H1 (cell line): ENCODE data around the gene ZNF213. TPM values are rescaled to one million over a fixed set of nuclear protein-coding genes. Genes with fewer than 3 reads are reported as not detected.

ENCODE experiments used
- ASH2L ChIP-seq: fragments of 200-600, 300-600 bp; sonication (generic); IDR thresholded peaks from one replicate; pipeline ENCODE4 v1.7.1; 2017; ENCODE audit warnings: low read length
- BCL11A ChIP-seq, 2 experiments: IDR thresholded peaks; one replicate each; pipeline ENCODE4 v1.6.1; 2011; ENCODE audit warnings: low read depth in 2 of 2, low read length in 2 of 2, mild to moderate bottlenecking in 2 of 2
- CBX8 ChIP-seq: fragments of 300-800, 300-1000 bp; sonication (generic); IDR thresholded peaks from 2 replicates; pipeline ENCODE4 v1.7.1; 2016; ENCODE audit warnings: low read depth, low read length, borderline replicate concordance
- CTBP2 ChIP-seq: IDR thresholded peaks from 2 replicates; pipeline ENCODE4 v1.7.0; 2011; ENCODE audit warnings: borderline replicate concordance, mild to moderate bottlenecking, moderate library complexity, mixed read lengths, low read length; ENCODE audit not compliant: insufficient read depth, insufficient read length
- EGR1 ChIP-seq: IDR thresholded peaks from 2 replicates; pipeline ENCODE4 v1.6.1; 2011; ENCODE audit warnings: low read depth, low read length, borderline replicate concordance
- EP300 ChIP-seq, 2 experiments: IDR thresholded peaks; 1 replicate in 1 of 2; 2 replicates in 1 of 2; pipeline ENCODE4 v1.6.1; 2011 to 2012; ENCODE audit warnings: low read depth in 2 of 2, low read length in 2 of 2, mild to moderate bottlenecking in 2 of 2, borderline replicate concordance in 1 of 2, inconsistent platforms in 1 of 2, moderate library complexity in 1 of 2
- FOSL1 ChIP-seq: IDR thresholded peaks from 2 replicates; pipeline ENCODE4 v1.6.1; 2011; ENCODE audit warnings: mild to moderate bottlenecking, low read depth, low read length, moderate library complexity; ENCODE audit not compliant: insufficient read depth
- GTF2F1 ChIP-seq: IDR thresholded peaks from 2 replicates; pipeline ENCODE4 v1.6.1; 2012; ENCODE audit warnings: low read depth, low read length, improper control_type of control experiment, borderline replicate concordance
- HDAC6 ChIP-seq: IDR thresholded peaks from one replicate; pipeline ENCODE4 v1.7.1; 2012; ENCODE audit warnings: low read depth, mild to moderate bottlenecking, inconsistent platforms, low read length, moderate library complexity
- MAX ChIP-seq: IDR thresholded peaks from 2 replicates; pipeline ENCODE4 v1.6.1; 2012; ENCODE audit warnings: inconsistent platforms
- NRF1 ChIP-seq: IDR thresholded peaks from 2 replicates; pipeline ENCODE4 v1.6.1; 2011; ENCODE audit warnings: mild to moderate bottlenecking, low read depth, low read length, improper control_type of control experiment
- RBBP5 ChIP-seq: IDR thresholded peaks from 2 replicates; pipeline ENCODE4 v1.7.1; 2012; ENCODE audit warnings: low read depth, mild to moderate bottlenecking, inconsistent platforms, low read length, moderate library complexity, borderline replicate concordance
- RNF2 ChIP-seq: fragments of 200-900, 300-1000 bp; sonication (generic); IDR thresholded peaks from 2 replicates; pipeline ENCODE4 v1.7.1; 2016; ENCODE audit warnings: borderline replicate concordance, low read depth, mild to moderate bottlenecking, antibody characterized with exemption, low read length; ENCODE audit not compliant: poor library complexity, severe bottlenecking; ENCODE audit errors: missing control alignments
- SAP30 ChIP-seq: fragments of 300-600 bp; sonication (generic); IDR thresholded peaks from 2 replicates; pipeline ENCODE4 v1.7.1; 2012; ENCODE audit warnings: low read length, moderate library complexity, mild to moderate bottlenecking, inconsistent platforms; ENCODE audit not compliant: insufficient read depth, insufficient replicate concordance
- SIRT6 ChIP-seq: IDR thresholded peaks from one replicate; pipeline ENCODE4 v1.7.1; 2012; ENCODE audit warnings: low read length, inconsistent platforms
- SP1 ChIP-seq: IDR thresholded peaks from 2 replicates; pipeline ENCODE4 v1.6.1; 2011; ENCODE audit warnings: low read depth, low read length
- SRF ChIP-seq: IDR thresholded peaks from 2 replicates; pipeline ENCODE4 v1.6.1; 2011; ENCODE audit warnings: mild to moderate bottlenecking, low read depth, low read length, moderate library complexity
- SUZ12 ChIP-seq: fragments of 200-600 bp; sonication (generic); IDR thresholded peaks from 2 replicates; pipeline ENCODE4 v1.6.1; 2012; ENCODE audit warnings: mild to moderate bottlenecking, inconsistent platforms, low read length, moderate library complexity, mixed read lengths
- ZNF274 ChIP-seq: IDR thresholded peaks from 2 replicates; pipeline ENCODE4 v1.7.0; 2012; ENCODE audit warnings: low read length, borderline replicate concordance; ENCODE audit errors: extremely low read depth
- polyA plus RNA-seq, 7 experiments: library from polyadenylated mRNA; depleted of rRNA in 3 of 7; stranded (reverse) in 5 of 7; unstranded in 2 of 7; fragments of >200 nt in 5 of 7; fragments of 200-250 nt in 2 of 7; gene quantifications; 1 replicate in 5 of 7; 2 replicates in 1 of 7; 4 replicates in 1 of 7; pipeline versions ENCODE4 v1.2.1 to v1.2.3, GENCODE V29; 2011 to 2013; ENCODE audit warnings: missing spikeins in 2 of 7, mixed read lengths in 2 of 7
- total RNA-seq: library from RNA; stranded (reverse); fragmentation: NEBNext Ultra II Directional; extraction: Animal tissue kit (Norgen Biotek cat#: 25700); gene quantifications from 2 replicates; pipeline ENCODE4 v1.2.1, GENCODE V29; 2021
- TF ChIP-seq, protein P1 (sequence below): IDR thresholded peaks from 2 replicates; pipeline ENCODE4 v1.6.1; 2012; ENCODE audit warnings: low read length, inconsistent platforms

Gene ZNF213
- total and polyA plus RNA-seq, 2 of the 8 experiments (the other 6 are each of a cell fraction or from before 2014, with no cell fraction given): 1.6 to 6.9 TPM

- TF ChIP-seq, protein P1, sequence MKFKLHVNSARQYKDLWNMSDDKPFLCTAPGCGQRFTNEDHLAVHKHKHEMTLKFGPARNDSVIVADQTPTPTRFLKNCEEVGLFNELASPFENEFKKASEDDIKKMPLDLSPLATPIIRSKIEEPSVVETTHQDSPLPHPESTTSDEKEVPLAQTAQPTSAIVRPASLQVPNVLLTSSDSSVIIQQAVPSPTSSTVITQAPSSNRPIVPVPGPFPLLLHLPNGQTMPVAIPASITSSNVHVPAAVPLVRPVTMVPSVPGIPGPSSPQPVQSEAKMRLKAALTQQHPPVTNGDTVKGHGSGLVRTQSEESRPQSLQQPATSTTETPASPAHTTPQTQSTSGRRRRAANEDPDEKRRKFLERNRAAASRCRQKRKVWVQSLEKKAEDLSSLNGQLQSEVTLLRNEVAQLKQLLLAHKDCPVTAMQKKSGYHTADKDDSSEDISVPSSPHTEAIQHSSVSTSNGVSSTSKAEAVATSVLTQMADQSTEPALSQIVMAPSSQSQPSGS: no peak
- TF ChIP-seq RBBP5: no peak; the same call in 1 of the 2 replicates
- no peak for TF ChIP-seq SAP30
- TF ChIP-seq EP300 (IDR thresholded peaks at IDR 0.05; ENCODE audit: borderline replicate concordance in 1 of 2, low read depth in 2 of 2, low read length in 2 of 2): no peak
- no peak for TF ChIP-seq FOSL1
- TF ChIP-seq SRF: no peak
- no peak for TF ChIP-seq GTF2F1
- TF ChIP-seq ASH2L: peak; percentile 87
- TF ChIP-seq RNF2: no peak
- no peak for TF ChIP-seq CBX8
- TF ChIP-seq HDAC6: peak; percentile 38
- TF ChIP-seq SIRT6: no peak
- TF ChIP-seq SP1: no peak
- no peak for TF ChIP-seq BCL11A (IDR thresholded peaks at IDR 0.05; ENCODE audit: low read depth in 2 of 2, low read length in 2 of 2)
- no peak for TF ChIP-seq NRF1
- TF ChIP-seq MAX: peak; percentile 51
- no peak for TF ChIP-seq CTBP2
- no peak for TF ChIP-seq ZNF274
- TF ChIP-seq EGR1: no peak
- TF ChIP-seq SUZ12: no peak
Observed at GRCh38 chr16:3171855-3172593, 37.2 kb downstream of the ZNF213 start (continued).
